ENCODE data around the gene GNB1L. TPM values are rescaled to one million over a fixed set of nuclear protein-coding genes. Genes with fewer than 3 reads are reported as not detected.
A peak's percentile ranks its signal among the peaks of the same experiment; 100 is the strongest.

Gene GNB1L
- total RNA-seq, 1 donor from 2014 or later, result 7.0 TPM

GRCh38 chr22:19807914-19808872 lies 46.5 kb downstream of the GNB1L start:
- no peak for TF ChIP-seq CTCF (IDR thresholded peaks at IDR 0.05; ENCODE audit: insufficient read depth, low read length, poor library complexity, severe bottlenecking)
- H3K36me3 ChIP-seq (ENCODE audit: control insufficient read depth, insufficient read depth, low read length), result no peaks in the 10 kb centered on the region
- no peak for DNase-seq (ENCODE audit: low read depth)
- no peaks in the 10 kb centered on the region for H3K27me3 ChIP-seq (ENCODE audit: control insufficient read depth, insufficient read depth, low read length)
- H3K4me3 ChIP-seq (ENCODE audit: low read depth, low read length), result no peak overlapping the region

- DNase-seq (ENCODE audit: low read depth), result no peak
- TF ChIP-seq CTCF (IDR thresholded peaks at IDR 0.05; ENCODE audit: insufficient read depth, low read length, poor library complexity, severe bottlenecking), result no peak
- Histone ChIP-seq H3K27me3 (ENCODE audit: control insufficient read depth, insufficient read depth, low read length) (peaks cover under 1% of the 10 kb centered on the region), H3K36me3 (ENCODE audit: control insufficient read depth, insufficient read depth, low read length) (no peaks in the 10 kb centered on the region), H3K4me3 (ENCODE audit: low read depth, low read length) (no peak overlapping the region)
These were observed 47.3 kb downstream of the GNB1L start for GRCh38 chr22:19807161-19807913.

GRCh38 chr22:19806213-19807160 lies 48.2 kb downstream of the GNB1L start:
- H3K4me3 ChIP-seq (ENCODE audit: low read depth, low read length), result no peak overlapping the region
- no peaks in the 10 kb centered on the region for H3K36me3 ChIP-seq (ENCODE audit: control insufficient read depth, insufficient read depth, low read length)
- no peak for TF ChIP-seq CTCF (IDR thresholded peaks at IDR 0.05; ENCODE audit: insufficient read depth, low read length, poor library complexity, severe bottlenecking)
- peaks cover 3% of the 10 kb centered on the region for H3K27me3 ChIP-seq (ENCODE audit: control insufficient read depth, insufficient read depth, low read length)
- peak; percentile 21 for DNase-seq (ENCODE audit: low read depth)

- TF ChIP-seq CTCF (IDR thresholded peaks at IDR 0.05; ENCODE audit: insufficient read depth, low read length, poor library complexity, severe bottlenecking), result no peak
- H3K36me3 ChIP-seq (ENCODE audit: control insufficient read depth, insufficient read depth, low read length), result no peaks in the 10 kb centered on the region
- peak; percentile 12 for DNase-seq (ENCODE audit: low read depth)
- H3K4me3 ChIP-seq (ENCODE audit: low read depth, low read length), result no peak overlapping the region
- H3K27me3 ChIP-seq (ENCODE audit: control insufficient read depth, insufficient read depth, low read length), result peaks cover 3% of the 10 kb centered on the region
These were observed 48.9 kb downstream of the GNB1L start for GRCh38 chr22:19805821-19806212.

- H3K4me3 ChIP-seq (ENCODE audit: low read depth, low read length), result no peak overlapping the region
- no peak for TF ChIP-seq CTCF (IDR thresholded peaks at IDR 0.05; ENCODE audit: insufficient read depth, low read length, poor library complexity, severe bottlenecking)
- no peak for DNase-seq (ENCODE audit: low read depth)
- H3K36me3 ChIP-seq (ENCODE audit: control insufficient read depth, insufficient read depth, low read length), result no peaks in the 10 kb centered on the region
- H3K27me3 ChIP-seq (ENCODE audit: control insufficient read depth, insufficient read depth, low read length), result peaks cover 3% of the 10 kb centered on the region
These were observed 50.9 kb downstream of the GNB1L start for GRCh38 chr22:19803736-19804267.
